B cell (primary cell): ENCODE data around the gene TFDP1. TPM values are rescaled to one million over a fixed set of nuclear protein-coding genes. Genes with fewer than 3 reads are reported as not detected.

ENCODE experiments used
- ATAC-seq: fragments of 200-7000 bp; cut with Tn5 transposase; one replicate; pipeline ENCODE4 v1.10.0; 2021; ENCODE audit warnings: low read depth, mild to moderate bottlenecking, moderate number of reproducible peaks, moderate library complexity
- CTCF ChIA-PET: fragments of 350-600 bp; sonication (Branson Sonifier 250); formaldehyde crosslinking; loops from one replicate; lab custom pipeline; 2021; ENCODE audit warnings: antibody characterized with exemption, inconsistent platforms; lab: Charles Lee
- POLR2A ChIA-PET: fragments of 350-600 bp; sonication (Branson Sonifier 250); formaldehyde crosslinking; loops from one replicate; lab custom pipeline; 2021; ENCODE audit warnings: antibody characterized with exemption; lab: Charles Lee
- DNase-seq: peaks from one replicate; pipeline ENCODE4 v3.0.0; 2013
- H2AFZ ChIP-seq: 2 replicates; pipeline ENCODE4 v1.6.1; 2012; ENCODE audit warnings: mild to moderate bottlenecking, low read depth, low read length; ENCODE audit not compliant: insufficient read depth, poor library complexity, severe bottlenecking
- H3K27ac ChIP-seq, 2 donors: 1 replicate in 1 of 2; 2 replicates in 1 of 2; pipeline ENCODE4 v1.5.1; 2012 to 2013; ENCODE audit warnings: low read length in 2 of 2, mild to moderate bottlenecking in 2 of 2, moderate library complexity in 1 of 2
- H3K27me3 ChIP-seq, 4 experiments: fragments of 200-600 bp in 1 of 4; sonication (generic) in 1 of 4; replicated peaks in 1 of 4; 1 replicate in 2 of 4; 2 replicates in 2 of 4; pipeline versions ENCODE4 v1.6.1 to v1.7.0; 2013 to 2016; ENCODE audit warnings: low read length in 3 of 4, mild to moderate bottlenecking in 2 of 4, mixed read lengths in 1 of 4, moderate library complexity in 1 of 4; ENCODE audit not compliant: insufficient read depth in 4 of 4, control insufficient read depth in 3 of 4; ENCODE audit errors: control extremely low read depth in 1 of 4
- H3K36me3 ChIP-seq, 2 experiments: replicated peaks in 1 of 2; 1 replicate in 1 of 2; 2 replicates in 1 of 2; pipeline versions ENCODE4 v1.6.1 to v1.7.1; 2013; ENCODE audit warnings: low read length in 1 of 2; ENCODE audit not compliant: insufficient read depth in 2 of 2, control insufficient read depth in 1 of 2; ENCODE audit errors: control extremely low read depth in 1 of 2, extremely low read depth in 1 of 2
- H3K4me1 ChIP-seq, 2 donors: fragments of 200-600 bp in 1 of 2; sonication (generic) in 1 of 2; 1 replicate in 1 of 2; 2 replicates in 1 of 2; pipeline versions ENCODE4 v1.5.1 to v1.6.1; 2013 to 2017; ENCODE audit warnings: low read length in 2 of 2; ENCODE audit not compliant: control insufficient read depth in 2 of 2, insufficient read depth in 2 of 2
- H3K4me2 ChIP-seq: replicated peaks from 2 replicates; pipeline ENCODE3; 2012; ENCODE audit warnings: mild to moderate bottlenecking, low read depth, low read length; ENCODE audit not compliant: poor library complexity, severe bottlenecking
- H3K4me3 ChIP-seq, 5 experiments: fragments of 200-600 bp in 1 of 5; sonication (generic) in 1 of 5; 1 replicate in 3 of 5; 2 replicates in 2 of 5; pipeline versions ENCODE4 v1.5.1 to v1.7.0; 2011 to 2016; ENCODE audit warnings: low read length in 4 of 5, mild to moderate bottlenecking in 4 of 5, low read depth in 2 of 5, control low read depth in 1 of 5, moderate library complexity in 1 of 5; ENCODE audit not compliant: insufficient read depth in 1 of 5; ENCODE audit errors: control extremely low read depth in 1 of 5, extremely low read depth in 1 of 5
- H3K79me2 ChIP-seq: fragments of 200-600 bp; sonication (generic); one replicate; pipeline ENCODE4 v1.6.0; 2016; ENCODE audit warnings: low read length; ENCODE audit not compliant: control insufficient read depth, insufficient read depth
- H3K9ac ChIP-seq: fragments of 200-600 bp; sonication (generic); 2 replicates; pipeline ENCODE4 v1.6.1; 2017; ENCODE audit warnings: mild to moderate bottlenecking, low read length, moderate library complexity
- H3K9me3 ChIP-seq, 3 donors: one replicate each; pipeline versions ENCODE4 v1.6.1 to v1.7.1; 2013; ENCODE audit warnings: low read length in 2 of 3; ENCODE audit not compliant: control insufficient read depth in 2 of 3, insufficient read depth in 1 of 3; ENCODE audit errors: control extremely low read depth in 1 of 3
- H4K20me1 ChIP-seq: 2 replicates; pipeline ENCODE4 v1.6.0; 2012; ENCODE audit warnings: mild to moderate bottlenecking, low read length; ENCODE audit not compliant: insufficient read depth, control insufficient read depth, poor library complexity, severe bottlenecking
- H3K27ac Mint-ChIP-seq: one replicate; pipeline ENCODE4 v1.8.0; 2021; ENCODE audit warnings: mixed read lengths
- H3K27me3 Mint-ChIP-seq: one replicate; pipeline ENCODE4 v1.8.0; 2021; ENCODE audit warnings: mixed read lengths
- H3K4me1 Mint-ChIP-seq: one replicate; pipeline ENCODE4 v1.8.0; 2021; ENCODE audit warnings: mixed read lengths
- H3K4me3 Mint-ChIP-seq: one replicate; pipeline ENCODE4 v1.8.0; 2021; ENCODE audit warnings: mixed read lengths
- H3K9me3 Mint-ChIP-seq: one replicate; pipeline ENCODE4 v1.8.0; 2022; ENCODE audit warnings: mixed read lengths; ENCODE audit not compliant: insufficient read depth
- CTCF ChIP-seq: fragments of 200-600 bp; IDR thresholded peaks from one replicate; pipeline ENCODE4 v1.8.0; 2022; ENCODE audit warnings: antibody characterized with exemption, mild to moderate bottlenecking
- EZH2 ChIP-seq: IDR thresholded peaks from 2 replicates; pipeline ENCODE4 v1.6.1; 2012; ENCODE audit warnings: borderline replicate concordance, low read depth, mild to moderate bottlenecking, moderate library complexity, low read length; ENCODE audit not compliant: insufficient read depth, poor library complexity, severe bottlenecking
- WGBS: methylation state at CpG from one replicate; pipeline ENCODE4 v1.1.5; 2013; ENCODE audit warnings: missing lambda C conversion rate; ENCODE audit not compliant: insufficient coverage; 5-methylcytosine and 5-hydroxymethylcytosine counted together
- intact Hi-C: fragments of 100-400 bp; cut with micrococcal nuclease; formaldehyde crosslinking; loops from one replicate; pipeline ENCODE4 v1.10.0; 2022
- polyA plus RNA-seq: library from polyadenylated mRNA; depleted of rRNA; stranded (reverse); fragments of >200 nt; gene quantifications from 2 replicates; pipeline ENCODE4 v1.2.3, GENCODE V29; 2012
- total RNA-seq, 2 donors: library from RNA; stranded (reverse); fragments of 120-200 nt in 1 of 2; gene quantifications; 1 replicate in 1 of 2; 2 replicates in 1 of 2; pipeline versions ENCODE4 v1.2.3 to v1.2.4, GENCODE V29; 2013 to 2022

TFDP1 gene
- total and polyA plus RNA-seq, 2 donors (not counting 1 experiment from before 2014, with no cell fraction given): 19.1 to 31.1 TPM

GRCh38 chr13:113573065-113573464, 11.5 kb upstream of the TFDP1 start:
- H2AFZ ChIP-seq: no peak overlapping the region
- no peaks in the 10 kb centered on the region for H4K20me1 ChIP-seq
- H3K79me2 ChIP-seq: no peaks in the 10 kb centered on the region
- no peaks in the 10 kb centered on the region for H3K4me1 Mint-ChIP-seq
- H3K4me3 ChIP-seq: no peak overlapping the region
- H3K27ac Mint-ChIP-seq: no peak overlapping the region
- peaks cover 13% of the 10 kb centered on the region for H3K9me3 Mint-ChIP-seq
- no peak overlapping the region for H3K4me2 ChIP-seq
- H3K27me3 ChIP-seq: peaks cover 0 to 5% (median 2%) of the 10 kb centered on the region in 4 experiments
- H3K27ac ChIP-seq: no peak overlapping the region
- ChIA-PET CTCF (no interaction called here), POLR2A (no interaction called here)
- DNase-seq: no peak
- 80% methylated on average over 2 of the region's 3 CpGs for WGBS
- intact Hi-C loops: no loop called here
- H3K27me3 Mint-ChIP-seq: peaks cover 15% of the 10 kb centered on the region
- no peak for TF ChIP-seq CTCF
- TF ChIP-seq EZH2: no peak
- no peak for ATAC-seq
- H3K36me3 ChIP-seq: no peaks in the 10 kb centered on the region
- H3K9ac ChIP-seq: no peak overlapping the region
- H3K4me1 ChIP-seq: no peaks in the 10 kb centered on the region
- peaks cover 0 to 8% (median 3%) of the 10 kb centered on the region in 3 donors for H3K9me3 ChIP-seq
- no peak overlapping the region for H3K4me3 Mint-ChIP-seq

GRCh38 chr13:113576597-113576996, 8.0 kb upstream of the TFDP1 start:
- ChIA-PET CTCF (no interaction called here), POLR2A (no interaction called here)
- TF ChIP-seq EZH2 (no peak), CTCF (no peak)
- Histone ChIP-seq H2AFZ (no peak overlapping the region), H3K27me3 (no peaks in the 10 kb centered on the region), H3K9ac (no peak overlapping the region), H3K4me3 (no peak overlapping the region), H3K79me2 (no peaks in the 10 kb centered on the region), H3K4me1 (no peaks in the 10 kb centered on the region), H3K9me3 (peaks cover 0 to 8% (median 3%) of the 10 kb centered on the region in 3 donors), H3K36me3 (no peaks in the 10 kb centered on the region), H3K4me2 (no peak overlapping the region), H3K27ac (no peak overlapping the region), H4K20me1 (no peaks in the 10 kb centered on the region)
- peaks cover 13% of the 10 kb centered on the region for H3K9me3 Mint-ChIP-seq
- peaks cover 3% of the 10 kb centered on the region for H3K27me3 Mint-ChIP-seq
- intact Hi-C loops: no loop called here
- H3K4me1 Mint-ChIP-seq: no peaks in the 10 kb centered on the region
- WGBS: 50% methylated on average over 1 of the region's 3 CpGs
- no peak overlapping the region for H3K4me3 Mint-ChIP-seq
- ATAC-seq (no peak), DNase-seq (no peak)
- H3K27ac Mint-ChIP-seq: no peak overlapping the region
